IgD-negative memory B cell (primary cell): ENCODE measurements around the gene ANKRD11. TPM values are rescaled to one million over a fixed set of nuclear protein-coding genes. Genes with fewer than 3 reads are reported as not detected.

ENCODE experiments used
- H3K27ac Mint-ChIP-seq, 3 donors: one replicate each; pipeline ENCODE4 v1.8.0; 2020 to 2022; ENCODE audit warnings: mild to moderate bottlenecking in 3 of 3, mixed read lengths in 3 of 3, moderate library complexity in 1 of 3
- H3K27me3 Mint-ChIP-seq: one replicate; pipeline ENCODE4 v1.8.0; 2021; ENCODE audit warnings: mixed read lengths
- H3K36me3 Mint-ChIP-seq: one replicate; pipeline ENCODE4 v1.8.0; 2020; ENCODE audit warnings: mild to moderate bottlenecking, mixed read lengths
- H3K4me1 Mint-ChIP-seq, 3 donors: one replicate each; pipeline ENCODE4 v1.8.0; 2020 to 2022; ENCODE audit warnings: mixed read lengths in 3 of 3, mild to moderate bottlenecking in 1 of 3
- H3K4me3 Mint-ChIP-seq, 4 donors: one replicate each; pipeline ENCODE4 v1.8.0; 2020 to 2022; ENCODE audit warnings: mild to moderate bottlenecking in 4 of 4, mixed read lengths in 4 of 4, moderate library complexity in 3 of 4
- H3K9me3 Mint-ChIP-seq, 3 donors: one replicate each; pipeline ENCODE4 v1.8.0; 2020 to 2021; ENCODE audit warnings: mixed read lengths in 3 of 3, mild to moderate bottlenecking in 1 of 3
- polyA plus RNA-seq: library from polyadenylated mRNA; unstranded; fragments of 300-500 nt; fragmentation: Illumina TruSeq; gene quantifications from one replicate; pipeline ENCODE4 v1.2.3, GENCODE V29; 2021

The ANKRD11 gene
- polyA plus RNA-seq, 1 donor from 2014 or later: 11.6 TPM

GRCh38 chr16:89410322-89410721 lies 80.0 kb downstream of the ANKRD11 start:
- Mint-ChIP-seq H3K9me3 (no peaks in the 10 kb centered on the region), H3K36me3 (no peaks in the 10 kb centered on the region), H3K27ac (peak overlapping the region in 2 of 3 donors; percentile 67 to 71), H3K4me1 (peaks cover 43 to 62% (median 58%) of the 10 kb centered on the region in 3 donors), H3K27me3 (no peaks in the 10 kb centered on the region), H3K4me3 (peak overlapping the region in 2 of 4 donors; percentile 41 to 51)

- peak overlapping the region; percentile 78 to 98 (median 86) for H3K27ac Mint-ChIP-seq
- peak overlapping the region in 3 of 4 donors; percentile 61 to 65 (median 65) for H3K4me3 Mint-ChIP-seq
- H3K36me3 Mint-ChIP-seq: no peaks in the 10 kb centered on the region
- H3K9me3 Mint-ChIP-seq: no peaks in the 10 kb centered on the region
- peaks cover 50 to 66% (median 62%) of the 10 kb centered on the region in 3 donors for H3K4me1 Mint-ChIP-seq
- no peaks in the 10 kb centered on the region for H3K27me3 Mint-ChIP-seq
Measured at GRCh38 chr16:89409161-89409711, 81.1 kb downstream of the ANKRD11 start.

- Mint-ChIP-seq H3K4me3 (peak overlapping the region in 2 of 4 donors; percentile 83 to 85), H3K27me3 (no peaks in the 10 kb centered on the region), H3K9me3 (no peaks in the 10 kb centered on the region), H3K36me3 (no peaks in the 10 kb centered on the region), H3K4me1 (peaks cover 56 to 73% (median 68%) of the 10 kb centered on the region in 3 donors), H3K27ac (peak overlapping the region in 2 of 3 donors; percentile 78 to 98)
Measured at GRCh38 chr16:89408315-89408714, 82.0 kb downstream of the ANKRD11 start.

GRCh38 chr16:89407925-89408300 lies 82.4 kb downstream of the ANKRD11 start:
- Mint-ChIP-seq H3K27ac (peak overlapping the region in 1 of 3 donors; percentile 98), H3K9me3 (no peaks in the 10 kb centered on the region), H3K4me3 (peak overlapping the region in 2 of 4 donors; percentile 83 to 85), H3K36me3 (no peaks in the 10 kb centered on the region), H3K27me3 (no peaks in the 10 kb centered on the region), H3K4me1 (peaks cover 60 to 74% (median 72%) of the 10 kb centered on the region in 3 donors)

GRCh38 chr16:89407282-89407924 lies 83.0 kb downstream of the ANKRD11 start:
- H3K4me1 Mint-ChIP-seq: peaks cover 60 to 74% (median 70%) of the 10 kb centered on the region in 3 donors
- H3K9me3 Mint-ChIP-seq: no peaks in the 10 kb centered on the region
- H3K4me3 Mint-ChIP-seq: peak overlapping the region; percentile 12 to 83 (median 43)
- no peaks in the 10 kb centered on the region for H3K27me3 Mint-ChIP-seq
- H3K36me3 Mint-ChIP-seq: no peaks in the 10 kb centered on the region
- peak overlapping the region; percentile 59 to 98 (median 89) for H3K27ac Mint-ChIP-seq

GRCh38 chr16:89406277-89406888 lies 84.0 kb downstream of the ANKRD11 start:
- Mint-ChIP-seq H3K4me3 (peak overlapping the region in 2 of 4 donors; percentile 12 to 77), H3K4me1 (peaks cover 63 to 77% (median 71%) of the 10 kb centered on the region in 3 donors), H3K27me3 (no peaks in the 10 kb centered on the region), H3K36me3 (no peaks in the 10 kb centered on the region), H3K27ac (peak overlapping the region in 2 of 3 donors; percentile 59 to 98), H3K9me3 (no peaks in the 10 kb centered on the region)

- H3K4me1 Mint-ChIP-seq: peaks cover 60 to 64% (median 62%) of the 10 kb centered on the region in 3 donors
- no peaks in the 10 kb centered on the region for H3K36me3 Mint-ChIP-seq
- no peaks in the 10 kb centered on the region for H3K27me3 Mint-ChIP-seq
- peak overlapping the region in 1 of 4 donors; percentile 57 for H3K4me3 Mint-ChIP-seq
- H3K27ac Mint-ChIP-seq: peak overlapping the region in 2 of 3 donors; percentile 82 to 98
- no peaks in the 10 kb centered on the region for H3K9me3 Mint-ChIP-seq
Measured at GRCh38 chr16:89404561-89404960, 85.8 kb downstream of the ANKRD11 start.

GRCh38 chr16:89402962-89403361 lies 87.4 kb downstream of the ANKRD11 start:
- Mint-ChIP-seq H3K9me3 (no peaks in the 10 kb centered on the region), H3K36me3 (no peaks in the 10 kb centered on the region), H3K27me3 (no peaks in the 10 kb centered on the region), H3K4me1 (peaks cover 53 to 56% (median 53%) of the 10 kb centered on the region in 3 donors), H3K27ac (peak overlapping the region; percentile 42 to 98 (median 82)), H3K4me3 (peak overlapping the region in 3 of 4 donors; percentile 2 to 84 (median 46))

GRCh38 chr16:89401641-89402445 lies 88.5 kb downstream of the ANKRD11 start:
- Mint-ChIP-seq H3K27me3 (no peaks in the 10 kb centered on the region), H3K4me1 (peaks cover 41 to 46% (median 42%) of the 10 kb centered on the region in 3 donors), H3K4me3 (peak overlapping the region in 3 of 4 donors; percentile 33 to 60 (median 53)), H3K36me3 (no peaks in the 10 kb centered on the region), H3K27ac (peak overlapping the region; percentile 59 to 98 (median 87)), H3K9me3 (no peaks in the 10 kb centered on the region)

GRCh38 chr16:89401205-89401604 lies 89.2 kb downstream of the ANKRD11 start:
- Mint-ChIP-seq H3K27me3 (no peaks in the 10 kb centered on the region), H3K9me3 (no peaks in the 10 kb centered on the region), H3K4me3 (peak overlapping the region in 2 of 4 donors; percentile 10 to 53), H3K36me3 (no peaks in the 10 kb centered on the region), H3K4me1 (peaks cover 36 to 41% (median 41%) of the 10 kb centered on the region in 3 donors), H3K27ac (peak overlapping the region; percentile 59 to 98 (median 87))

- peak overlapping the region in 1 of 4 donors; percentile 55 for H3K4me3 Mint-ChIP-seq
- H3K27ac Mint-ChIP-seq: peak overlapping the region in 1 of 3 donors; percentile 98
- H3K36me3 Mint-ChIP-seq: no peaks in the 10 kb centered on the region
- no peaks in the 10 kb centered on the region for H3K9me3 Mint-ChIP-seq
- H3K4me1 Mint-ChIP-seq: peaks cover 36 to 45% (median 41%) of the 10 kb centered on the region in 3 donors
- H3K27me3 Mint-ChIP-seq: no peaks in the 10 kb centered on the region
Measured at GRCh38 chr16:89400740-89401139, 89.6 kb downstream of the ANKRD11 start.

GRCh38 chr16:89398924-89399323 lies 91.4 kb downstream of the ANKRD11 start:
- Mint-ChIP-seq H3K4me1 (peaks cover 26 to 45% (median 39%) of the 10 kb centered on the region in 3 donors), H3K36me3 (no peaks in the 10 kb centered on the region), H3K9me3 (no peaks in the 10 kb centered on the region), H3K27ac (peak overlapping the region; percentile 16 to 87 (median 40)), H3K4me3 (no peak overlapping the region), H3K27me3 (no peaks in the 10 kb centered on the region)

GRCh38 chr16:89397331-89397861 lies 93.0 kb downstream of the ANKRD11 start:
- H3K27me3 Mint-ChIP-seq: no peaks in the 10 kb centered on the region
- no peaks in the 10 kb centered on the region for H3K36me3 Mint-ChIP-seq
- H3K9me3 Mint-ChIP-seq: no peaks in the 10 kb centered on the region
- H3K4me1 Mint-ChIP-seq: peaks cover 24 to 43% (median 33%) of the 10 kb centered on the region in 3 donors
- no peak overlapping the region for H3K4me3 Mint-ChIP-seq
- peak overlapping the region in 1 of 3 donors; percentile 82 for H3K27ac Mint-ChIP-seq

- Mint-ChIP-seq H3K4me3 (no peak overlapping the region), H3K9me3 (no peaks in the 10 kb centered on the region), H3K27ac (peak overlapping the region in 2 of 3 donors; percentile 36 to 78), H3K27me3 (no peaks in the 10 kb centered on the region), H3K4me1 (peaks cover 20 to 41% (median 34%) of the 10 kb centered on the region in 3 donors), H3K36me3 (no peaks in the 10 kb centered on the region)
Measured at GRCh38 chr16:89396156-89396555, 94.2 kb downstream of the ANKRD11 start.
